HT-29 (cell line): ENCODE results near the gene UBTD1. TPM values are rescaled to one million over a fixed set of nuclear protein-coding genes. Genes with fewer than 3 reads are reported as not detected.
"Not testable (repeated sequence)": the region's sequence is repeated elsewhere in the genome, so short reads cannot be mapped to it uniquely, and the experiment has no call there.

ENCODE experiments used
- DNase-seq: peaks from one replicate; pipeline ENCODE4 v3.0.0-alpha.2; 2015; ENCODE audit warnings: low spot score
- total RNA-seq: library from RNA; depleted of rRNA; stranded (reverse); fragments of >200 nt; shearing (Covaris generic); gene quantifications from 2 replicates; pipeline ENCODE4 v1.2.3, GENCODE V29; 2014

Gene UBTD1
- total RNA-seq, 1 experiment from 2014 or later = 23.5 TPM

- no peak for DNase-seq
Observed at GRCh38 chr10:97514344-97514743, 15.6 kb downstream of the UBTD1 start.

DNA sequence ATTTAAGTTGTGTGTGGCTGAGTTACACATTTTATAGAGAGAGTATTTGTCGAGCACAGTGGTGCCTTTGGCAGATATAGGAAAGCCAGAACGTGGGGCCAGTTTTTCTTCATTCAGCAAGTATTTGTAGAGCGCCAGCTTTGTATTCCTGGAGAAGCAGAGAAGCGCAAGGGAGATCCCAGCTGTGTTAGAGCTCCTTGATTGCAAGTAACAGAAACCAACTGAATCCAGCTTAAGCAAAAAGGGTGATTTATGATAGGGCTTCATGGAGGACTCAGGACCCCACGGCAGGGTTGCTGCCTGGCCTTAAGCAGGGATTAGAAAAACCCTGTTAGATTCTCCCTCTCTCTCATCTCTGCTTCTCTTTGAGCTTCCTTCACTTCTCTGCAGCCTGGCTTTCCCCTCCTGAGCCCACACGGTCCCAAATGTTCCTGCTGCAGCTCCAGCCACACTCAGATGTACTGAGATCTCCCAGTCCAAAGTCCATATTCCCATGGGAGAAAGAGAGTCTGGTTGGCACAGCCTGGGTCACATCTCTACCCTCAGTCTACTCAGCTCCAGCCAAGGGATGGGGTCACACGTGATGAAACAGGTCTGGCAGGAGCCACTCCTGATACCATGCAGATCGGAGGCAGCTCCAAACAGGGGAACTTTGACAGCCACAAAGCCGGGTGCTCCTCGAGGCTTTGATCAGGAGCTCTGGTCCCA lies 16.7 kb downstream of the UBTD1 start:
- DNase-seq = peak; percentile 27

- no peak for DNase-seq
Observed at GRCh38 chr10:97517096-97517750, 18.5 kb downstream of the UBTD1 start.

- no peak for DNase-seq
Observed at GRCh38 chr10:97517778-97518300, 19.1 kb downstream of the UBTD1 start.

GRCh38 chr10:97518301-97519043 lies 19.7 kb downstream of the UBTD1 start:
- DNase-seq = peak; percentile 66

- no peak for DNase-seq
Observed at GRCh38 chr10:97519342-97519741, 20.6 kb downstream of the UBTD1 start.

- no peak for DNase-seq
Observed at GRCh38 chr10:97520520-97520919, 21.8 kb downstream of the UBTD1 start.

- no peak for DNase-seq
Observed at GRCh38 chr10:97520978-97521761, 22.4 kb downstream of the UBTD1 start.

- no peak for DNase-seq
Observed at GRCh38 chr10:97522071-97522470, 23.3 kb downstream of the UBTD1 start.

GRCh38 chr10:97522937-97523336 lies 24.2 kb downstream of the UBTD1 start:
- no peak for DNase-seq

GRCh38 chr10:97525086-97525485 lies 26.4 kb downstream of the UBTD1 start:
- DNase-seq = no peak

DNA sequence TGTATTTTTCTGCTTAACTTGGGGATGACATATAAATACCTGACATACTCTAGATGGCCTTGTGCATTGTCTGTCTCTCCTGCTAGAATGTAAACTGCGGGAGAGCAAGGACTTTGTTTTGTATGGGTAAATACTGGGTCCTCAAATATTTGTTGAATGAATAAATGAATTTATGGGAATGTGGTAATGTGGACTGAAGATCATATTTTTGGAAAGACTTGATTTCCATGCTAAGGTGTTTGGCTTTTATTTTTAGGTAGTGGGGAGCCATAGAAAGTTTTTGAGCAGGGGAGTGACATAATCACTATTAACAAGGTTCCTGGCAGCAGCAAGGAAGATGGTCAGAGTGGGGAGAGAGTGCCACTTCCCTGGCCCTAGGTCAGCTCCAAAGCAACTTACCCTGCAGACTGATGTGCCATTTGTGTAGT lies 27.0 kb downstream of the UBTD1 start:
- DNase-seq = no peak

- DNase-seq = not testable (repeated sequence)
Observed at GRCh38 chr10:97528876-97529275, 30.2 kb downstream of the UBTD1 start.

- DNase-seq = no peak
Observed at GRCh38 chr10:97529685-97530465, 31.2 kb downstream of the UBTD1 start.

DNA sequence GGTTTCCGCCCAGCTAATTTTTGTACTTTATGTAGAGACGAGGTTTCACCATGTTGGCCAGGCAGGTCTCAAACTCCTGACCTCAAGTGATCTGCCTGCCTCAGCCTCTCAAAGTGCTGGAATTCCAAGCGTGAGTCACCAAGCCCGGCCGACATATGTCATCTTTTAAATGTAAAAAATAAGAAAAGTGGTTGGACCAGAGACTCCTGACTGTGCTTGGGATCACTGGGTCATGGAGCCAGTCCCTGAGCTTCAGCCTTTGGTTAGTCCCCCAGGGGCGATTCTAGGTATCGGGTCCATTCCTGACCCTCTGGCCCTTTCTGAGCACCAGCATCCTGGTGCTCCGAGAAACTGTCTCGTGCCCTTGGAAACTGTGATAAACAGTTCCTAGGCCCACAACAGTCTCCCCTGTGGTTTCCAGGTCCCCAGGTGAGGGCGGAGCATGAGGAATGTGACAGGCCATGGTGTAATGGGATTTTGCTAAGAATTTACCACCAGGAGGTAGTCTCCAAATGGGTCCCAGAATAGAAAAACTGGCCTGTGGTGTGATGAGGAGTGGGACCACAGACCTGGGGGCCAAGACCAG lies 32.8 kb downstream of the UBTD1 start:
- peak; percentile 74 for DNase-seq

DNA sequence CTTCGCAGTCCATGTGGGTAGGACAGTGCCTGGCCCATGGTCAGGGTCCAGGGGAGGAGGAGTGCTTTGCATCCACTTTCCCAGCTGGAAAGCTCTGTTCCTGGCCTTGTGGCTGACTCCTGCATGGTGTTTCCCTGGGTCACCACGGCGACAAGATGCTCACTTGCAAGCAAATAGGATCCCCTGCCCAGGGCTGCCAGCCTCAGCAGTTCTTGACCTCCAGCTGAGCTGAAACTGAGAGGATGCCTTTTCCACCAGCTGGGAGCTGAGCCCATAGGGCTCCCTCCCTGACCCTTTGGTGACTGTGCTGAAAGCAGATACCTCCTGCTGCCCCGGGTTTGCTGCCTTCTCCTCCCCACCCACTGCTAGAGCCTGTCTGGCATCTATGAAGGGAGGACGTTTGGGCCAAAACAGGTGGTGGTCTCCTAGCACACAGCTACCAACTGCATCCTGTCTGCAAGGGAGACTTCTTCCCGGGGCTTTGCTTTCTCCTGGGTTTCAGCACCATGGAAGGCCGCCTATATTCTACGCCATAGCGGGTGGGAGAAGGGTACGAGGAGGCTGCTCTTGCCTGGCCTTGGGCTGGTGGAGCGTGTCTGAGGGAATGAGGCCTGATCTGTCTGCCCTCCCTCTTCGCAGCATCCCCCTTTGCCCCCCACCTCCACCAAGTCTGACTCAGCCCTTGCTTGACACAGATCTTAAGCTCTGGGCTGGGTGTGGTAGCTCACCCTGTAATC lies 34.4 kb downstream of the UBTD1 start:
- DNase-seq = no peak

DNA sequence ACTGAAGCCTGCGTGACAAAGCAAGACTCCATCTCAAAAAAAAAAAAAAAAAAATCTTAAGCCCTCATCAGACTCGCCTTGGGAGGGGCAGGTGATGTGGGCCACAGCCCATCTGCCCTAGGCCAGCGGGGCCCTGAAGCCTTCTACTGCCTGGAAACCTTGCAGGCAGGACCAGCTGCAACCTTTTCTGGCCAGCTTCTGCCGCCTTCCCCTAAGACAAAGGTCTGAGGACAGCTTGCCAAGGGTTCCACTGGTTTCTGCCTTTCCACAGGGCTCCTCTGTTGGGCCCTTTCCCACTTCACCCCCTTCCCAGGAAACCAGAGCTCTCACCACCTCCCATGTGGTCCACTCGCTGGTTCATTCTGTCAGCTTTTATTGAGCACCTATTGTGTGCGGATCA lies 35.2 kb downstream of the UBTD1 start:
- no peak for DNase-seq

DNA sequence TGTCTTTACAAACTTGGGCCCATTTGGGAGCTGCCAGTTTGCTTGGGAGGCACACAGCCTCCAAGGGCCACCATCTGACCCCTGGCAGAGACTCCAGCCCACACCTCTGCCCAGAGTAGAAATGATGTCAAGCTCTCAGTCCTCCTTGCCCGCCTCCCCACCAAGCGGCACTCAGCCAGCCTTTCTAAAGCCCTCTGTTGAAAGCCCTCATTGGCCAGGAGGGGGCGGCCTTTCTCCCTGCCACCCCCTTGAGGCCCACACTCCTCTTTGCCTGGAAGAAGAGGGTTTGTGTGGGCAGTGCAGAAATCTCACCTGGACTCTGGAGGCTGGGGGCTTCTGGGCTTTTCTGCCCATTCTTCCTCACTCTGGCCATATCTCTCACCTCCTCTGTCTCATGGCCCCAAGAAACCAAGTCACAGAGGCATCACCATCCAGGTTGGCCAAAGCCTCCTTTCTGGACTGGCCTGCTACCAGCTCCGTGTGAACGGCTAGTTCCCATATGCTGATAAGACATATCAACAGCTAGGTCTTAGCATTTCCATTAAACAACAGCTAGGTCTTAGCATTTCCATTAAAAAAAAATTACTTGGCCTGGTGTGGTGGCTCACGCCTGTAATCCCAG lies 36.1 kb downstream of the UBTD1 start:
- DNase-seq = peak; percentile 60

DNA sequence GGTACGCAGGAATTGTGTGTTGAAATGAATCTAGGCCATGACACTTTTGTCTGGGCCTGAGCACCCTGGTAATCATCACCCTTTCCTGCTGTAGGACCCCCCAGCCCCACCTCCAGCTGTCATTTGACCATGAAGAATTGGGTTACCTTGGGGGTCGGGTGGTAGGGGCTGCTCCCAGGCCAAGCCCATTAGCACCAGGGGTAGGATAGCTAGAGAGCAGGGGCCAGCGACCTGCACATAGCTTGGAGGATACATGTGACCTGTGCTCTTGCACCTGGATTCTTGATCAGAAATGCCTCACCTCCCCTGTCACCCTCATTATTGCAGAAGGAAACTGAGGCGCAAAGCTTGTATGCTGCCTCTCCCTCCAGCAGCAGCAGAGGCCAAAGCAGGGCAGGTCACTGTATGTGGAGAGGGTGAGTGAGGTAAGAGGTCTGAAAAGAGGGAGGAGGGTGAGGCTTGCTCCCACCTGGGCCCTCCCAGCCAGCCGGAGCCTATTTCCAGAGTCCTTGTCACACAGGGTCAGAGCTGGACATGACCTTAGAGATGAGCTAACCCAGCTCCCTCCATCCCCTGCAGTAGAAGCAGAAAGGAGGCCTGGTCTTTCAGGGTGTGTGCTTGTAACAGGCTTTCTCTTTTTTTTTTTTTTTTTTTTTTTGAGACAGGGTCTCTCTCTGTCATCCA lies 38.6 kb downstream of the UBTD1 start:
- no peak for DNase-seq
